Measurements from ENCODE around the gene SNRPA.

DNA sequence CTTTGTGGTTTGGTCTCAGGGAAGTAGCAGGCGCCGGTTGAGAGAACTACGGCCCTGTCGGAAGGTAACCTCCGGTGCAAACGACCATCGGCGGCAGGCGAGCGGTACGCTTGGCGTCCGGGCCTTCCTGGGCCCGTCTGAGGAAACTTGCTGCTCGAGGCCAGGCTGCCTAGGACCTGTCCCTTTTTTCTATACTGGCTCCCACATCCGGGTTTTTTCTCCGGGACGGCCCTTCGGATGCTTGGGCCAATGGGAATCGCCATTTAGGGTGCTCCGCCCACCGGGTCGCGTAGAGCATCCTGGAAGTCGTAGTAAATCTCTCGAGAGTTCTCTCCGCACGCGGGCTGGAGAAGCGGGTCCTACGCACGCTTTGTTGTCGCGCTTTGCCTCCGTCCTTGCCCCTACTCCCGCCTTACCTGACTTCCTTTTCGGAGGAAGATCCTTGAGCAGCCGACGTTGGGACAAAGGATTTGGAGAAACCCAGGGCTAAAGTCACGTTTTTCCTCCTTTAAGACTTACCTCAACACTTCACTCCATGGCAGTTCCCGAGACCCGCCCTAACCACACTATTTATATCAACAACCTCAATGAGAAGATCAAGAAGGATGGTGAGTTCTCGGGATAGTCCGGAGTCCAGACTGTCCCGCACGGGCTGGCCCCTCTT lies at the start of gene SNRPA:
- TF ChIP-seq, protein P1, sequence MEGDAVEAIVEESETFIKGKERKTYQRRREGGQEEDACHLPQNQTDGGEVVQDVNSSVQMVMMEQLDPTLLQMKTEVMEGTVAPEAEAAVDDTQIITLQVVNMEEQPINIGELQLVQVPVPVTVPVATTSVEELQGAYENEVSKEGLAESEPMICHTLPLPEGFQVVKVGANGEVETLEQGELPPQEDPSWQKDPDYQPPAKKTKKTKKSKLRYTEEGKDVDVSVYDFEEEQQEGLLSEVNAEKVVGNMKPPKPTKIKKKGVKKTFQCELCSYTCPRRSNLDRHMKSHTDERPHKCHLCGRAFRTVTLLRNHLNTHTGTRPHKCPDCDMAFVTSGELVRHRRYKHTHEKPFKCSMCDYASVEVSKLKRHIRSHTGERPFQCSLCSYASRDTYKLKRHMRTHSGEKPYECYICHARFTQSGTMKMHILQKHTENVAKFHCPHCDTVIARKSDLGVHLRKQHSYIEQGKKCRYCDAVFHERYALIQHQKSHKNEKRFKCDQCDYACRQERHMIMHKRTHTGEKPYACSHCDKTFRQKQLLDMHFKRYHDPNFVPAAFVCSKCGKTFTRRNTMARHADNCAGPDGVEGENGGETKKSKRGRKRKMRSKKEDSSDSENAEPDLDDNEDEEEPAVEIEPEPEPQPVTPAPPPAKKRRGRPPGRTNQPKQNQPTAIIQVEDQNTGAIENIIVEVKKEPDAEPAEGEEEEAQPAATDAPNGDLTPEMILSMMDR (IDR thresholded peaks at IDR 0.05): no peak
- TF ChIP-seq EZH2 (IDR thresholded peaks at IDR 0.05; ENCODE audit: borderline replicate concordance, insufficient read depth, low read depth, low read length, poor library complexity, severe bottlenecking): no peak

Measured in B cell (primary cell).